ENCODE data around the gene IBTK. TPM values are rescaled to one million over a fixed set of nuclear protein-coding genes. Genes with fewer than 3 reads are reported as not detected.

Gene IBTK
- total RNA-seq, 2 donors from 2014 or later, result 24.8 TPM

DNA sequence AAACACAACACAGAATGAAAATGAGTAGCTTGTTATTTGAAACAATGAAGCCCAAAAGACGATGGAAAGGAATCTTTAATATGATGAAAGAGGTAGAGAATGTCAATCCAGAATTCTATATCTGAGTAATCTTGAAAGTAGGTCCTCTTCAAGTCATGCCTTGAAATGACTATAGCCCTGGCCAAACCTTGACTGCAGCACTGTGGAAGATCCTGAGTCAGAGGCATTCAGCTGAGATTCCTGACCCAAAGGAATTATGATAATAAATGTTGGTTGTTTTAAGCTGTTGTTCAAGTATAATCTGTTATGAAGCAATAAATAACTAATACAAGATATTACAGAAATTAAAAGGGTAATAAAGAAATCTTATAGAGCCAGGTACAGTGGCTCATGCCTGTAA, 64.8 kb downstream of the IBTK start:
- no peaks in the 10 kb centered on the region for H3K9me3 ChIP-seq
- H3K36me3 ChIP-seq, result peaks cover 29% of the 10 kb centered on the region
- no peak overlapping the region for H3K27ac ChIP-seq
- DNase-seq (ENCODE audit: low spot score), result no peak
- no peaks in the 10 kb centered on the region for H3K27me3 ChIP-seq
- H3K4me1 ChIP-seq, result no peaks in the 10 kb centered on the region
- H3K4me3 ChIP-seq, result no peak overlapping the region
- TF ChIP-seq, protein P1, sequence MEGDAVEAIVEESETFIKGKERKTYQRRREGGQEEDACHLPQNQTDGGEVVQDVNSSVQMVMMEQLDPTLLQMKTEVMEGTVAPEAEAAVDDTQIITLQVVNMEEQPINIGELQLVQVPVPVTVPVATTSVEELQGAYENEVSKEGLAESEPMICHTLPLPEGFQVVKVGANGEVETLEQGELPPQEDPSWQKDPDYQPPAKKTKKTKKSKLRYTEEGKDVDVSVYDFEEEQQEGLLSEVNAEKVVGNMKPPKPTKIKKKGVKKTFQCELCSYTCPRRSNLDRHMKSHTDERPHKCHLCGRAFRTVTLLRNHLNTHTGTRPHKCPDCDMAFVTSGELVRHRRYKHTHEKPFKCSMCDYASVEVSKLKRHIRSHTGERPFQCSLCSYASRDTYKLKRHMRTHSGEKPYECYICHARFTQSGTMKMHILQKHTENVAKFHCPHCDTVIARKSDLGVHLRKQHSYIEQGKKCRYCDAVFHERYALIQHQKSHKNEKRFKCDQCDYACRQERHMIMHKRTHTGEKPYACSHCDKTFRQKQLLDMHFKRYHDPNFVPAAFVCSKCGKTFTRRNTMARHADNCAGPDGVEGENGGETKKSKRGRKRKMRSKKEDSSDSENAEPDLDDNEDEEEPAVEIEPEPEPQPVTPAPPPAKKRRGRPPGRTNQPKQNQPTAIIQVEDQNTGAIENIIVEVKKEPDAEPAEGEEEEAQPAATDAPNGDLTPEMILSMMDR (IDR thresholded peaks at IDR 0.05), result no peak

DNA sequence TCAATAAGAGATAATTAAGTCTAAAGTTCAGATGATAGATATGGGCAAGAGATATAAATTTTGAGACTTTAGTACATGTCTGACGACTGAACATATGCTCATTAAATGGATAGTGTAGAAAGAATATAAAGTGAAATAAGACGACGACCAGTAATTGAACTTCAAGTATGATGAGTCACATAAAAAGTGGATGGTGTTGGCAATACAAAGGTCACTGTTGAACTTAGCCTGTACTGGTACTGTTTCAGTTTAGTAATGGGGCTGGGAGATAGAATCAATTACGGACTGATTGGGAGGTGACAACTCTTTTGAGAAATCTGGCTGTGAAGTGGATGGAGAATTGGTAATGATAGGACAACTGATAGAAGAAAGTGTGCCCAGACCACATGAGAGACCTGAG, 68.1 kb downstream of the IBTK start:
- H3K9me3 ChIP-seq, result no peaks in the 10 kb centered on the region
- H3K4me1 ChIP-seq, result no peaks in the 10 kb centered on the region
- peaks cover 30% of the 10 kb centered on the region for H3K36me3 ChIP-seq
- H3K4me3 ChIP-seq, result no peak overlapping the region
- no peak overlapping the region for H3K27ac ChIP-seq
- TF ChIP-seq, protein P1 (IDR thresholded peaks at IDR 0.05), result no peak
- no peaks in the 10 kb centered on the region for H3K27me3 ChIP-seq
- DNase-seq (ENCODE audit: low spot score), result no peak

DNA sequence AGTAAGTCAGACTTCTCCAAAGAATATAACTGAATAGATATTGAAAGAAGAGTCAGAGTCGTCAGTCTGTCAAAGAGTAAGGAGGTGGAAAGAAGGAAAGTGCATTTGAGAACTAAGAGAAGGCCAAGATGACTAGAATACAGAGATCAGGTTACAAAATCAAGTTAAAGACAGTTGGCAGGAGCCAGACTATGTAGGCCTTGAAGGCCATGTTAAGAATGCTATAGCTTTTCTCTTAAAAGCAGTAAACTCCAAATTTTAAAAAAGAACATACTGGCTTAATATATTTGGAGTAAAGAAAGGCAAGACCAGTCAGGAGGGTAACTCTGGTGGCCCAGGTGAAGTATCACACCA, 68.8 kb downstream of the IBTK start:
- TF ChIP-seq, protein P1 (IDR thresholded peaks at IDR 0.05), result no peak
- Histone ChIP-seq H3K9me3 (no peaks in the 10 kb centered on the region), H3K36me3 (peaks cover 30% of the 10 kb centered on the region), H3K27me3 (no peaks in the 10 kb centered on the region), H3K4me3 (no peak overlapping the region), H3K27ac (no peak overlapping the region), H3K4me1 (no peaks in the 10 kb centered on the region)
- DNase-seq (ENCODE audit: low spot score), result no peak

DNA sequence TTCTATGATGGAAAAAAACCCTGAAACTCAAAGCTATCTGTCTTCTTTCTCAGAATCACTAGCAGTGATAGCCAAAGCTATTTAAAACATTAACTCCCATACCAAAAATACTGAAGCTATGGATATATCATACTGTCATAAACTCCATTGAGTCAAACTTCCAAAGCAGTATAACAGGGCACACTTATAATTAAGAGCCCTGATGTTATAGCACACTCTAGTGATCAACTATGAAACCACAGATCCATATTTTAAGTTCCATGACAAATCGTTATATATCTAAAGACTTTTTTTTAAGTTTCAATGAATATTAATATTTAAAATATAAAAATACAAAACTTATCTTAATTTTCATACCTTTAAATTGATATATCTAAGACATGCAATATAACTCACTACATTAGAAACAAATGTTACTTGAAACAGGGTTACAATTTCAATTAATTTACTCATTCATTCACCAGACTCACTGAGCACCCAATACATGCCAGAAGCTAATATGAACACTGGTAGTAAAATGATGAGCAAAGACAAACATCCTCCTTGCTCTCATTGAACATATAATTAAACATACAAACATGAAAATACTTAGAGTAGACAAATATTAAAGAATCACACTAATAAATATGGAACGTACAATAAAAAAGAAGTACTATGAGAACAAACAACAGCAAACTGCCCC, 69.3 kb downstream of the IBTK start:
- H3K27me3 ChIP-seq, result no peaks in the 10 kb centered on the region
- peaks cover 32% of the 10 kb centered on the region for H3K36me3 ChIP-seq

DNA sequence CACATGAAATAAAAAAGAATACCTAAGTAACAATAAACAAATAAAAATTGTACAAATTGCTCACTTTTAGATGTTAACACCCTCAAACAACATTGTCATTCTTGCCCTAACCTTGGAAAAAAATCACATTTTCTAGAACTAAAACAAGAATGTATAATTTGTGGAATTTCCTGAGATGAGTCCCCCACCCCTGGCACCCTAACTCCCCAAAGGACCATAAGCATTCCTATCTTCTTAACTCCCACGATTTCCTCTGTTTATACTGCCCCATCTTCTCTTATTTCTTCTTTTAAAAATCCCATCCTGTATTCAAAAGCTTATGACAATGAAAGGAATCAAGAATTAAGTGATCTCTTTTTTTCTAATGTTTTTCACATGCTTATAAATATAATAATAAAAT, 70.9 kb downstream of the IBTK start:
- Histone ChIP-seq H3K36me3 (peaks cover 38% of the 10 kb centered on the region), H3K4me1 (no peaks in the 10 kb centered on the region), H3K27me3 (no peaks in the 10 kb centered on the region), H3K27ac (no peak overlapping the region), H3K9me3 (no peaks in the 10 kb centered on the region), H3K4me3 (no peak overlapping the region)
- TF ChIP-seq, protein P1 (IDR thresholded peaks at IDR 0.05), result no peak
- DNase-seq (ENCODE audit: low spot score), result no peak

More for the DNA sequence above, 69.3 kb downstream of the IBTK start:
- DNase-seq (ENCODE audit: low spot score), result no peak
- TF ChIP-seq, protein P1 (IDR thresholded peaks at IDR 0.05), result peak; percentile 43 to 74
- Histone ChIP-seq H3K27ac (no peak overlapping the region), H3K9me3 (no peaks in the 10 kb centered on the region), H3K4me1 (no peaks in the 10 kb centered on the region), H3K4me3 (no peak overlapping the region)

DNA sequence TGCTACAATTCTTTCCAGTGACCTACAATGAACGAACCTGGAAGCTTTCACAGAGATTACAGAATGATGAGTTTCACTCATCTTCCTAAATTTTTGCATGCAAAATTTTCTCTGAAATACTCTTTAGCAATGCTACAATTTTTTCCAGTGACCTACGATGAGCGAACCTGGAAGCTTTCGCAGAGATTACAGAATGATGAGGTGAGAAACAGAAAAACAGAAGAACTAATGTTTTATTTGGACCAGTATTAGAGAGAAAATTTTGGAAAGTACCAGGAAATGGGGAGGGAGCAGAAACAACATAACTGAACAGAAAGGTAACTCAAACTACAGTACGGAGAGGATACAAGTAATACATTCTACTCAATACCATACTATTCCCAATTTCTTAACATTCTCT, 75.0 kb downstream of the IBTK start:
- Histone ChIP-seq H3K36me3 (peaks cover 35% of the 10 kb centered on the region), H3K9me3 (no peaks in the 10 kb centered on the region), H3K27me3 (no peaks in the 10 kb centered on the region), H3K27ac (no peak overlapping the region), H3K4me3 (no peak overlapping the region), H3K4me1 (no peaks in the 10 kb centered on the region)
- DNase-seq (ENCODE audit: low spot score), result no peak
- TF ChIP-seq, protein P1 (IDR thresholded peaks at IDR 0.05), result no peak

All from right atrium auricular region (tissue), 2 donors.